Right lobe of liver (tissue), 4 donors: ENCODE results near the gene ZXDC.

Experiments
- CTCF ChIP-seq, 4 donors: fragments of 200-600 bp in 3 of 4; fragments of 450-650 bp in 1 of 4; IDR thresholded peaks; one replicate each; pipeline versions ENCODE4 v1.5.1 to v1.8.0; 2016 to 2022; ENCODE audit warnings: antibody characterized with exemption in 4 of 4, mild to moderate bottlenecking in 2 of 4
- POLR2A ChIP-seq: fragments of 450-650 bp; IDR thresholded peaks from one replicate; pipeline ENCODE4 v1.6.1; 2017; ENCODE audit warnings: antibody characterized with exemption, mild to moderate bottlenecking
- donor health status: DM: no; HTN: no; CAD: no.
- donor health status: DM: no; HTN: no; CAD: no.
- donor health status: DM: no; HTN: yes; CAD: no.

GRCh38 chr3:126516152-126516935 is 40.7 kb upstream of the ZXDC start:
- TF ChIP-seq POLR2A (no peak), CTCF (IDR thresholded peaks at IDR 0.05) (no peak)
